Fibroblast of pulmonary artery (primary cell): Measurements from ENCODE around the gene RORC.
"Not testable (repeated sequence)": the region's sequence is repeated elsewhere in the genome, so short reads cannot be mapped to it uniquely, and the experiment has no call there.

Experiments used
- DNase-seq: peaks from one replicate; pipeline ENCODE4 v3.0.0-alpha.2; 2010; ENCODE audit warnings: low read depth
- H3K4me3 ChIP-seq: replicated peaks from 2 replicates; pipeline ENCODE4 v1.5.1; 2011; ENCODE audit warnings: low read depth, mild to moderate bottlenecking, control low read depth, low read length, moderate library complexity
- TF ChIP-seq, protein P1 (sequence below): IDR thresholded peaks from 2 replicates; pipeline ENCODE4 v1.5.1; 2011; ENCODE audit warnings: mild to moderate bottlenecking, control low read depth, low read length, inconsistent platforms; ENCODE audit errors: missing control alignments

Gene RORC

GRCh38 chr1:151776665-151777062 is 54.9 kb downstream of the RORC start:
- TF ChIP-seq, protein P1, sequence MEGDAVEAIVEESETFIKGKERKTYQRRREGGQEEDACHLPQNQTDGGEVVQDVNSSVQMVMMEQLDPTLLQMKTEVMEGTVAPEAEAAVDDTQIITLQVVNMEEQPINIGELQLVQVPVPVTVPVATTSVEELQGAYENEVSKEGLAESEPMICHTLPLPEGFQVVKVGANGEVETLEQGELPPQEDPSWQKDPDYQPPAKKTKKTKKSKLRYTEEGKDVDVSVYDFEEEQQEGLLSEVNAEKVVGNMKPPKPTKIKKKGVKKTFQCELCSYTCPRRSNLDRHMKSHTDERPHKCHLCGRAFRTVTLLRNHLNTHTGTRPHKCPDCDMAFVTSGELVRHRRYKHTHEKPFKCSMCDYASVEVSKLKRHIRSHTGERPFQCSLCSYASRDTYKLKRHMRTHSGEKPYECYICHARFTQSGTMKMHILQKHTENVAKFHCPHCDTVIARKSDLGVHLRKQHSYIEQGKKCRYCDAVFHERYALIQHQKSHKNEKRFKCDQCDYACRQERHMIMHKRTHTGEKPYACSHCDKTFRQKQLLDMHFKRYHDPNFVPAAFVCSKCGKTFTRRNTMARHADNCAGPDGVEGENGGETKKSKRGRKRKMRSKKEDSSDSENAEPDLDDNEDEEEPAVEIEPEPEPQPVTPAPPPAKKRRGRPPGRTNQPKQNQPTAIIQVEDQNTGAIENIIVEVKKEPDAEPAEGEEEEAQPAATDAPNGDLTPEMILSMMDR = no peak
- DNase-seq = no peak
- H3K4me3 ChIP-seq = no peak overlapping the region

DNA sequence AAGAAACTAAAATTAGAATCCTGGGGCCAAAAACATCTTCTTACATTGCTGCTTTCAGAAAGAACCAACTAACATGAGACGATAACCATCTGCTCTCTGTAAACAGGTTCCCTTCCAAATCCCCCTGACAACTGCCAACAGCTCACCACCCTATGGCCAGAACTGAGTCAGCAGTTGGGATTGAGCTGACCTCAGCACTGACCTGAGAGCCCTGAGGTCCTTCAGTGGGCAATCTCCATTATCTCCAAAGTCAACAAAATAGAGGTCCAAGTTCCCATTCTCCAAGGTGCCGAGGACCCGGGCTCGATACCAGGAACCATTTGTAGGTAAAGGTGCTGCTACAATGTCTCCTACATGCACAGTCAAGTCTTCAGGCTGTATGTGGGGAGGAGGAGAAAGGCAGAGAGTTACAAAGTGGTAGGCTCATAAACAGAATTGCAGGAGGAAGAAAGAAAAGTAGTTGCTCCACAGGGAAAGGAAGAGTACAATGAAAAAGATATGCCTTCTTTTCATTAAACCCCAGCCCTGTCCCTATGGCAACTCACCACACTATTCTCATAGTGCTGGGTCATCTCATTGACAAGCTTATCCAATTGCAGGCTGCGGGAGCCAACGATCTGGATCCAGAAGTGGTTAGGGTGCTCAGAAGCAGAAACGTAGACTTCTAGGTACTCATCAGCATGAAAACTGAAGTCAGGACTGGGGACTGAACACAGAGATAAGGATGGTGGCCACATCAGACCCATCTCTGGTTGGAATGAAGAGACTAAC is 55.5 kb downstream of the RORC start:
- H3K4me3 ChIP-seq = no peak overlapping the region
- DNase-seq = no peak
- TF ChIP-seq, protein P1 = no peak

GRCh38 chr1:151774256-151774922 is 57.2 kb downstream of the RORC start:
- H3K4me3 ChIP-seq = no peak overlapping the region
- DNase-seq = no peak
- TF ChIP-seq, protein P1 = no peak

- TF ChIP-seq, protein P1 = no peak
- DNase-seq = peak; percentile 47
- no peak overlapping the region for H3K4me3 ChIP-seq
Measured at GRCh38 chr1:151773702-151774101, 57.9 kb downstream of the RORC start.

- not testable (repeated sequence) for H3K4me3 ChIP-seq, DNase-seq
Measured at GRCh38 chr1:151769270-151769669, 62.3 kb downstream of the RORC start.

DNA sequence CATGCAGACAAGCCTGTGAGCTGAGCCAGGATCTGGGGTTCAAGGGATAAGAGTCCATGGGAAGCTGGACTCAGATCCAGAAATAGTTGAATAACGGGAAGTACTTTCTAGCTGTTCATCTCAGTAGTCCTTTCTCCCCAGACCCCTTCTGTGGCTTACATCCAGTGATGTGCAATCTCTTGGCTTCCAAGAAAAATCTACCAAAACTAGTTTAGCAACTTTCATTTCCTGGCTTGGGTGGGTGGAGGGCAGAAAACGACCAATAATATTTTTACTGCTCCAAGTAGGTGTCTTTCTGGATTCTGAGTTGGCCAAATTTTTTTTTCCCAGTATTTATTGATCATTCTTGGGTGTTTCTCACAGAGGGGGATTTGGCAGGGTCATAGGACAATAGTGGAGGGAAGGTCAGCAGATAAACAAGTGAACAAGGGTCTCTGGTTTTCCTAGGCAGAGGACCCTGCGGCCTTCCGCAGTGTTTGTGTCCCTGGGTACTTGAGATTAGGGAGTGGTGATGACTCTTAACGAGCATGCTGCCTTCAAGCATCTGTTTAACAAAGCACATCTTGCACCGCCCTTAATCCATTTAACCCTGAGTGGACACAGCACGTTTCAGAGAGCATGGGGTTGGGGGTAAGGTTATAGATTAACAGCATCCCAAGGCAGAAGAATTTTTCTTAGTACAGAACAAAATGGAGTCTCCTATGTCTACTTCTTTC is 63.1 kb downstream of the RORC start:
- not testable (repeated sequence) for H3K4me3 ChIP-seq, DNase-seq

DNA sequence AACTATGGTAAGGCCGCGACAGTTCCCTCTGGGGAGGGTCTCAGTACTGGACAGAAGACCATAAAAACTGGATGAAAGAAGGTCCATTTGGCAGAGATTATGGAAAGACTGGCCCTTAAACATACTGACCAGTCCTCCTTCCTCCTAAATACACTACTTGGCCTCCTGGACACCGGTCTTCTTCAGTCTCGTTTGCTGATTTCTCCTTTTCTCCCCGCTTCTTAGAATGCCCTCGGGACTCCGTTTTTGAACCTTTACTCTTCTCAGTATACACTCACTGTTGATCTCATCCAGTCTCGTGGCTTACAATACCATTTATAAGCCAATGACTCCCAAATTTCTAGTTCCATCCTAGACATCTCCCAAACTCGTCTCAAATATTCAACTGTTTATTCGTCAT is 67.6 kb downstream of the RORC start:
- no peak for DNase-seq
- TF ChIP-seq, protein P1 = no peak
- H3K4me3 ChIP-seq = peak overlapping the region; percentile 82
